ENCODE measurements around the gene SLC12A7. TPM values are rescaled to one million over a fixed set of nuclear protein-coding genes. Genes with fewer than 3 reads are reported as not detected.
A peak's percentile ranks its signal among the peaks of the same experiment; 100 is the strongest.

The SLC12A7 gene
- total and polyA plus RNA-seq, 2 of the 13 experiments (the other 11 are each of a cell fraction or from before 2014, with no cell fraction given), result 14.0 to 18.5 TPM

DNA sequence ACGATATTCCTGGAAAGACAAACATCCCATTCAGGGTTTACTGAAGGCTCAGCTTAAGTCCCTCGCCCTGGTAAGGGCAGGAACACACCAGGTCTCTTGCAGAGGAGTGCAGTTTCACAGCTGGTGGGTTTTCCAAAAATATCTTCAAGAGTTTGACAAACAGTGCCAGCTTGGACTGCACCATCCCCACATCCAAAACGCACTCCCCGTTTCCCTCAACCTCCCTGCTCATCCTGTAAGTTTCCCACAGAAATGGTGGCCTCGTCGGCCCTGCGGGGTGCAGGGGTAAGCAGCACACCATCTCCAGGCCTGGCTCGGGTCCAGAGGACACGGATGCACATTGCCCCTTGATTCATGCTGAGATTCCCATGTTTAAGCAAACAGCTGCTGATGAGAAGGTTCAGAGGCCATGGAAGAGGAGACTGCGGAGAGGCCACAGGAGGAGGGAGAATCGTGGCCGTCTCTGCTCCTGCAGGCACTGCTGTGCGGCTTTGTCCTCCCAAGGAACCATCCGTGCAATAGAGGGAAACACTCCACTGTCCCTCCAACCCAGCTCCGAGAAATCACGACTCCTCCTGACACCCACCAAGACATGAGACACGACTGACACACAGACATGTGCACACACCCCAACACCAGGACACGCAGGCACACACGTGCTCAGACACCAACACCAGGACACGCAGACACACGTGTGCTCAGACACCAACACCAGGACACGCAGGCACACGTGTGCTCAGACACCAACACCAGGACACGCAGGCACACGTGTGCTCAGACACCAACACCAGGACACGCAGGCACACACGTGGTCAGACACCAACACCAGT lies 24.0 kb upstream of the SLC12A7 start (continued):
- TF ChIP-seq, protein P1, sequence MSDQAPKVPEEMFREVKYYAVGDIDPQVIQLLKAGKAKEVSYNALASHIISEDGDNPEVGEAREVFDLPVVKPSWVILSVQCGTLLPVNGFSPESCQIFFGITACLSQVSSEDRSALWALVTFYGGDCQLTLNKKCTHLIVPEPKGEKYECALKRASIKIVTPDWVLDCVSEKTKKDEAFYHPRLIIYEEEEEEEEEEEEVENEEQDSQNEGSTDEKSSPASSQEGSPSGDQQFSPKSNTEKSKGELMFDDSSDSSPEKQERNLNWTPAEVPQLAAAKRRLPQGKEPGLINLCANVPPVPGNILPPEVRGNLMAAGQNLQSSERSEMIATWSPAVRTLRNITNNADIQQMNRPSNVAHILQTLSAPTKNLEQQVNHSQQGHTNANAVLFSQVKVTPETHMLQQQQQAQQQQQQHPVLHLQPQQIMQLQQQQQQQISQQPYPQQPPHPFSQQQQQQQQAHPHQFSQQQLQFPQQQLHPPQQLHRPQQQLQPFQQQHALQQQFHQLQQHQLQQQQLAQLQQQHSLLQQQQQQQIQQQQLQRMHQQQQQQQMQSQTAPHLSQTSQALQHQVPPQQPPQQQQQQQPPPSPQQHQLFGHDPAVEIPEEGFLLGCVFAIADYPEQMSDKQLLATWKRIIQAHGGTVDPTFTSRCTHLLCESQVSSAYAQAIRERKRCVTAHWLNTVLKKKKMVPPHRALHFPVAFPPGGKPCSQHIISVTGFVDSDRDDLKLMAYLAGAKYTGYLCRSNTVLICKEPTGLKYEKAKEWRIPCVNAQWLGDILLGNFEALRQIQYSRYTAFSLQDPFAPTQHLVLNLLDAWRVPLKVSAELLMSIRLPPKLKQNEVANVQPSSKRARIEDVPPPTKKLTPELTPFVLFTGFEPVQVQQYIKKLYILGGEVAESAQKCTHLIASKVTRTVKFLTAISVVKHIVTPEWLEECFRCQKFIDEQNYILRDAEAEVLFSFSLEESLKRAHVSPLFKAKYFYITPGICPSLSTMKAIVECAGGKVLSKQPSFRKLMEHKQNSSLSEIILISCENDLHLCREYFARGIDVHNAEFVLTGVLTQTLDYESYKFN (CRISPR knock-in tag; conservative IDR thresholded peaks at IDR 0.05), result peak; percentile 68
- TF ChIP-seq, protein P2, sequence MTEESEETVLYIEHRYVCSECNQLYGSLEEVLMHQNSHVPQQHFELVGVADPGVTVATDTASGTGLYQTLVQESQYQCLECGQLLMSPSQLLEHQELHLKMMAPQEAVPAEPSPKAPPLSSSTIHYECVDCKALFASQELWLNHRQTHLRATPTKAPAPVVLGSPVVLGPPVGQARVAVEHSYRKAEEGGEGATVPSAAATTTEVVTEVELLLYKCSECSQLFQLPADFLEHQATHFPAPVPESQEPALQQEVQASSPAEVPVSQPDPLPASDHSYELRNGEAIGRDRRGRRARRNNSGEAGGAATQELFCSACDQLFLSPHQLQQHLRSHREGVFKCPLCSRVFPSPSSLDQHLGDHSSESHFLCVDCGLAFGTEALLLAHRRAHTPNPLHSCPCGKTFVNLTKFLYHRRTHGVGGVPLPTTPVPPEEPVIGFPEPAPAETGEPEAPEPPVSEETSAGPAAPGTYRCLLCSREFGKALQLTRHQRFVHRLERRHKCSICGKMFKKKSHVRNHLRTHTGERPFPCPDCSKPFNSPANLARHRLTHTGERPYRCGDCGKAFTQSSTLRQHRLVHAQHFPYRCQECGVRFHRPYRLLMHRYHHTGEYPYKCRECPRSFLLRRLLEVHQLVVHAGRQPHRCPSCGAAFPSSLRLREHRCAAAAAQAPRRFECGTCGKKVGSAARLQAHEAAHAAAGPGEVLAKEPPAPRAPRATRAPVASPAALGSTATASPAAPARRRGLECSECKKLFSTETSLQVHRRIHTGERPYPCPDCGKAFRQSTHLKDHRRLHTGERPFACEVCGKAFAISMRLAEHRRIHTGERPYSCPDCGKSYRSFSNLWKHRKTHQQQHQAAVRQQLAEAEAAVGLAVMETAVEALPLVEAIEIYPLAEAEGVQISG (CRISPR knock-in tag; IDR thresholded peaks at IDR 0.05), result no peak
- TF ChIP-seq, protein P3, sequence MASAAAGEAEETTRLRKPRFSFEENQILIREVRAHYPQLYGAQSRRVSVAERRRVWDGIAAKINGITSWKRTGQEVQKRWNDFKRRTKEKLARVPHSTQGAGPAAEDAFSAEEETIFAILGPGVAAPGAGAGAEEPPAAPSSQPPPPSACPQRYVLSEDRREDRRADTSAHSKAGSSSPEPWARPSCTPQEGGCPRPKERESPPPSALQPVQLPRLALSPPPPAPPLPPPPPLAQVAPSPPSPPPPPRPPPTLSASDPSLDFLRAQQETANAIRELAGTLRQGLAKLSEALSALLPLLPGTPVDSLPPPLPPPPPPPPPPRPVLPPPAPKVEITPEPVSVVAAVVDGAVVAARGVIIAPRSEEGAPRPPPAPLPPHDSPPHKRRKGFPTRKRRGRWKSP (CRISPR knock-in tag; IDR thresholded peaks at IDR 0.05), result no peak
- TF ChIP-seq RXRB (CRISPR knock-in tag; IDR thresholded peaks at IDR 0.05; ENCODE audit: borderline replicate concordance) (no peak), TBX2 (CRISPR knock-in tag; IDR thresholded peaks at IDR 0.05; ENCODE audit: borderline replicate concordance) (peak; percentile 25; the same call in 1 of the 2 replicates), MEIS1 (CRISPR knock-in tag; IDR thresholded peaks at IDR 0.05; ENCODE audit: borderline replicate concordance) (no peak), TCF12 (IDR thresholded peaks at IDR 0.05) (no peak), TCF12 (CRISPR knock-in tag; IDR thresholded peaks at IDR 0.05) (no peak), PITX1 (CRISPR knock-in tag; IDR thresholded peaks at IDR 0.05) (no peak), ZNF260 (CRISPR knock-in tag; IDR thresholded peaks at IDR 0.05; ENCODE audit: borderline replicate concordance, low read depth) (no peak), ZNF207 (IDR thresholded peaks at IDR 0.05; ENCODE audit: borderline replicate concordance) (no peak), HOXA5 (CRISPR knock-in tag; IDR thresholded peaks at IDR 0.05) (no peak), ZNF768 (CRISPR knock-in tag; IDR thresholded peaks at IDR 0.05) (no peak), ZMAT3 (CRISPR knock-in tag; conservative IDR thresholded peaks at IDR 0.05) (no peak), ZNF619 (CRISPR knock-in tag; IDR thresholded peaks at IDR 0.05) (no peak), PCBP1 (IDR thresholded peaks at IDR 0.05; ENCODE audit: borderline replicate concordance, low read depth, low read length) (no peak)
- TF ChIP-seq, protein P4, sequence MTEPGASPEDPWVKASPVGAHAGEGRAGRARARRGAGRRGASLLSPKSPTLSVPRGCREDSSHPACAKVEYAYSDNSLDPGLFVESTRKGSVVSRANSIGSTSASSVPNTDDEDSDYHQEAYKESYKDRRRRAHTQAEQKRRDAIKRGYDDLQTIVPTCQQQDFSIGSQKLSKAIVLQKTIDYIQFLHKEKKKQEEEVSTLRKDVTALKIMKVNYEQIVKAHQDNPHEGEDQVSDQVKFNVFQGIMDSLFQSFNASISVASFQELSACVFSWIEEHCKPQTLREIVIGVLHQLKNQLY (CRISPR knock-in tag; IDR thresholded peaks at IDR 0.05), result no peak
- TF ChIP-seq, protein P5, sequence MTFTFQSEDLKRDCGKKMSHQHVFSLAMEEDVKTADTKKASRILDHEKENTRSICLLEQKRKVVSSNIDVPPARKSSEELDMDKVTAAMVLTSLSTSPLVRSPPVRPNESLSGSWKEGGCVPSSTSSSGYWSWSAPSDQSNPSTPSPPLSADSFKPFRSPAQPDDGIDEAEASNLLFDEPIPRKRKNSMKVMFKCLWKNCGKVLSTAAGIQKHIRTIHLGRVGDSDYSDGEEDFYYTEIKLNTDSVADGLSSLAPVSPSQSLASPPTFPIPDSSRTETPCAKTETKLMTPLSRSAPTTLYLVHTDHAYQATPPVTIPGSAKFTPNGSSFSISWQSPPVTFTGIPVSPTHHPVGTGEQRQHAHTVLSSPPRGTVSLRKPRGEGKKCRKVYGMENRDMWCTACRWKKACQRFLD (CRISPR knock-in tag; IDR thresholded peaks at IDR 0.05; ENCODE audit: borderline replicate concordance), result no peak
